ENCODE measurements around the gene AKAP6. TPM values are rescaled to one million over a fixed set of nuclear protein-coding genes. Genes with fewer than 3 reads are reported as not detected.

Gene AKAP6
- total and polyA plus RNA-seq, 2 of the 8 experiments (the other 6 are each of a cell fraction or from before 2014, with no cell fraction given): 0.09 to 0.89 TPM

- no peak overlapping the region for H2BK5ac ChIP-seq (ENCODE audit: low read depth, low read length)
- H3K4me2 ChIP-seq (ENCODE audit: insufficient read depth in 1 of 2, low read depth in 2 of 2, low read length in 2 of 2): no peak overlapping the region
- H4K5ac ChIP-seq (ENCODE audit: insufficient read length, low read depth, low read length): no peak overlapping the region
- no peak overlapping the region for H2BK120ac ChIP-seq (replicated peaks; ENCODE audit: low read depth, low read length)
- no peaks in the 10 kb centered on the region for H3K36me3 ChIP-seq (ENCODE audit: control insufficient read depth in 2 of 4, insufficient read depth in 4 of 4, low read length in 3 of 4)
- no peak for TF ChIP-seq POU5F1 (IDR thresholded peaks at IDR 0.05; ENCODE audit: low read depth, low read length)
- no peak for TF ChIP-seq SRF (IDR thresholded peaks at IDR 0.05; ENCODE audit: low read depth, low read length)
- no peak for TF ChIP-seq CBX8 (IDR thresholded peaks at IDR 0.05; ENCODE audit: borderline replicate concordance, low read depth, low read length)
- TF ChIP-seq SIN3A (conservative IDR thresholded peaks at IDR 0.05 in 1 of 2, IDR thresholded peaks at IDR 0.05 in 1 of 2; ENCODE audit: low read depth in 1 of 2, low read length in 2 of 2): 0 out of 4 replicates have a peak, but pooled peaks have one; percentile 47 to 62
- H3K79me1 ChIP-seq (ENCODE audit: low read depth, low read length): no peaks in the 10 kb centered on the region
- no peak overlapping the region for H2BK12ac ChIP-seq (ENCODE audit: low read depth, low read length)
- H3K4me3 ChIP-seq (ENCODE audit: extremely low read depth in 1 of 4, insufficient read depth in 2 of 4, low read depth in 3 of 4, low read length in 4 of 4): no peak overlapping the region
- no peak overlapping the region for H2AFZ ChIP-seq (ENCODE audit: low read length)
- DNase-seq (ENCODE audit: low read depth in 1 of 2, low spot score in 2 of 2): no peak
- no peak overlapping the region for H3K14ac ChIP-seq (ENCODE audit: insufficient read length)
- H3K23me2 ChIP-seq (ENCODE audit: low read depth, low read length): no peaks in the 10 kb centered on the region
- H3K4ac ChIP-seq (replicated peaks; ENCODE audit: insufficient read length, low read depth, low read length): no peak overlapping the region
- no peak overlapping the region for H2AK5ac ChIP-seq (ENCODE audit: low read depth, low read length)
- WGBS, 2 experiments (ENCODE audit: extremely low coverage in 1 of 2, insufficient coverage in 1 of 2, insufficient read length in 1 of 2, insufficient replicate concordance in 2 of 2, low coverage in 1 of 2, low lambda C conversion rate in 2 of 2, missing lambda C conversion rate in 1 of 2): 78% methylated on average over 3 of the region's 3 CpGs; no CpG with 5 or more reads in 1 of the 2 experiments
- no peak overlapping the region for H3K18ac ChIP-seq (ENCODE audit: extremely low read depth, low read length)
- H3K27me3 ChIP-seq (replicated peaks in 1 of 4; ENCODE audit: control insufficient read depth in 3 of 4, extremely low read depth in 1 of 4, insufficient read depth in 3 of 4, low read length in 3 of 4): no peaks in the 10 kb centered on the region
- no peak overlapping the region for H3K23ac ChIP-seq (ENCODE audit: insufficient read length)
- no peaks in the 10 kb centered on the region for H3K9me3 ChIP-seq (ENCODE audit: insufficient read depth in 2 of 2, low read depth in 1 of 2, low read length in 1 of 2)
- no peaks in the 10 kb centered on the region for H3K79me2 ChIP-seq (ENCODE audit: control insufficient read depth in 1 of 2, insufficient read depth in 2 of 2, low read length in 2 of 2)
- no peak overlapping the region for H2BK20ac ChIP-seq (ENCODE audit: low read length)
- no peak overlapping the region for H3K56ac ChIP-seq (replicated peaks; ENCODE audit: insufficient read length, low read depth, low read length)
- POLR2A ChIA-PET (ENCODE audit: partially characterized antibody): no interaction called here
- H4K20me1 ChIP-seq (replicated peaks in 1 of 2; ENCODE audit: control insufficient read depth in 1 of 2, insufficient read depth in 2 of 2, low read length in 2 of 2): no peaks in the 10 kb centered on the region
- CTCF ChIA-PET (ENCODE audit: partially characterized antibody): interaction anchor here (0.9 kb wide), 1 partner anchor 98 kb away, joined by 3 read pairs; no protein-coding TSS in a partner anchor
- H3K27ac ChIP-seq (ENCODE audit: low read depth, low read length): no peak overlapping the region
- no peak overlapping the region for H4K8ac ChIP-seq (ENCODE audit: extremely low read depth, insufficient read depth, low read length)
- no peak overlapping the region for H3K9ac ChIP-seq (replicated peaks in 1 of 4; ENCODE audit: extremely low read depth in 1 of 4, low read depth in 3 of 4, low read length in 3 of 4)
- no peak overlapping the region for H4K91ac ChIP-seq (replicated peaks; ENCODE audit: insufficient read length, low read length)
- no peak for FAIRE-seq
- H2BK15ac ChIP-seq (ENCODE audit: low read length): no peak overlapping the region
- no peaks in the 10 kb centered on the region for H3K4me1 ChIP-seq (replicated peaks in 1 of 4; ENCODE audit: control insufficient read depth in 3 of 4, insufficient read depth in 4 of 4, low read length in 3 of 4)
Observed at GRCh38 chr14:32693114-32693513, 364.0 kb downstream of the AKAP6 start.
